ENCODE measurements around the gene ZNF740. TPM values are rescaled to one million over a fixed set of nuclear protein-coding genes. Genes with fewer than 3 reads are reported as not detected.

ZNF740 gene
- total RNA-seq, 1 experiment from 2014 or later: 49.7 TPM

DNA sequence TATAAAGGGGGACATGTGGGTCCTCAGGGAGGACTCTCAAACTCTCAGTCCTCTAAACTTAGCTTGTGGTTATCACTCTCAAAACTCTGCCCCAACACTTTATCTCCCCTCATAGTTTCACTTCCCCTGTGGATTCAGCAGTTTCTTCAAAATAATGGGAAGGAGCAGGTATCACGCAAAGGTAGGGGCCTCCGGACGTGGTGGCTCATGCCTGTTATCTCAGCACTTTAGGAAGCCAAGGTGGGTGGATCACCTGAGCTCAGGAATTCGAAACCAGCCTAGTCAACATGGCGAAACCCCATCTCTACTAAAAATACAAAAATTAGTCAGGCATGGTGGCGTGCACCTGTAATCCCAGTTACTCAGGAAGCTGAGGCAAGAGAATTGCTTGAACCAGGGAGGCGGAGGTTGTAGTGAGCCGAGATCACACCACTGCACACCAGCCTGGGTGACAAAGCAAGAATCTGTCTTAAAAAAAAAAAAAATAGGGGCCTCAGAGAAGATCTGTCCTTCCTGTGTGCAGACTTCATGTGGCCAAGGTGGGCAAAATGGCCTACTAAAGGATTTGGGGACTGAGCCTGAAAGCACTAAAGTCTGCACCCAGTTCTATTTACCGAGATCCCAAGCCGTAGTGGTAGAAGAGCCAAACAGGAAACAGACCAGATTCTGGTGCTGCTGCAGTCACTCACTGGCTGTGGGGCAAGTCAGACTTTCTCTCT is 20.1 kb downstream of the ZNF740 start:
- RAD21 ChIA-PET (ENCODE audit: low non-redundant PET in 1 of 2, low total read pairs in 2 of 2, uncharacterized antibody in 2 of 2, unreplicated experiment in 2 of 2): no interaction called here

More for the DNA sequence above, 20.1 kb downstream of the ZNF740 start:
- H3K9me3 ChIP-seq (ENCODE audit: control insufficient read depth in 1 of 2, insufficient read depth in 1 of 2, low read depth in 1 of 2, low read length in 2 of 2): no peaks in the 10 kb centered on the region
- no peaks in the 10 kb centered on the region for H3K9me2 ChIP-seq (ENCODE audit: insufficient read depth)
- no peak overlapping the region for H3K27ac ChIP-seq (ENCODE audit: low read depth, low read length)
- H3K4me3 ChIP-seq (replicated peaks in 1 of 2; ENCODE audit: low read depth in 1 of 2, low read length in 2 of 2): no peak overlapping the region
- no peak for TF ChIP-seq SP1 (IDR thresholded peaks at IDR 0.05; ENCODE audit: low read depth)
- no peak for TF ChIP-seq JUND (IDR thresholded peaks at IDR 0.05)
- TF ChIP-seq, protein P1, sequence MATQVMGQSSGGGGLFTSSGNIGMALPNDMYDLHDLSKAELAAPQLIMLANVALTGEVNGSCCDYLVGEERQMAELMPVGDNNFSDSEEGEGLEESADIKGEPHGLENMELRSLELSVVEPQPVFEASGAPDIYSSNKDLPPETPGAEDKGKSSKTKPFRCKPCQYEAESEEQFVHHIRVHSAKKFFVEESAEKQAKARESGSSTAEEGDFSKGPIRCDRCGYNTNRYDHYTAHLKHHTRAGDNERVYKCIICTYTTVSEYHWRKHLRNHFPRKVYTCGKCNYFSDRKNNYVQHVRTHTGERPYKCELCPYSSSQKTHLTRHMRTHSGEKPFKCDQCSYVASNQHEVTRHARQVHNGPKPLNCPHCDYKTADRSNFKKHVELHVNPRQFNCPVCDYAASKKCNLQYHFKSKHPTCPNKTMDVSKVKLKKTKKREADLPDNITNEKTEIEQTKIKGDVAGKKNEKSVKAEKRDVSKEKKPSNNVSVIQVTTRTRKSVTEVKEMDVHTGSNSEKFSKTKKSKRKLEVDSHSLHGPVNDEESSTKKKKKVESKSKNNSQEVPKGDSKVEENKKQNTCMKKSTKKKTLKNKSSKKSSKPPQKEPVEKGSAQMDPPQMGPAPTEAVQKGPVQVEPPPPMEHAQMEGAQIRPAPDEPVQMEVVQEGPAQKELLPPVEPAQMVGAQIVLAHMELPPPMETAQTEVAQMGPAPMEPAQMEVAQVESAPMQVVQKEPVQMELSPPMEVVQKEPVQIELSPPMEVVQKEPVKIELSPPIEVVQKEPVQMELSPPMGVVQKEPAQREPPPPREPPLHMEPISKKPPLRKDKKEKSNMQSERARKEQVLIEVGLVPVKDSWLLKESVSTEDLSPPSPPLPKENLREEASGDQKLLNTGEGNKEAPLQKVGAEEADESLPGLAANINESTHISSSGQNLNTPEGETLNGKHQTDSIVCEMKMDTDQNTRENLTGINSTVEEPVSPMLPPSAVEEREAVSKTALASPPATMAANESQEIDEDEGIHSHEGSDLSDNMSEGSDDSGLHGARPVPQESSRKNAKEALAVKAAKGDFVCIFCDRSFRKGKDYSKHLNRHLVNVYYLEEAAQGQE (IDR thresholded peaks at IDR 0.05; ENCODE audit: low read depth): no peak
- TF ChIP-seq POLR2A (IDR thresholded peaks at IDR 0.05; ENCODE audit: borderline replicate concordance, extremely low read depth, insufficient read depth, insufficient read length): no peak
- TF ChIP-seq ZBTB33 (IDR thresholded peaks at IDR 0.05; ENCODE audit: extremely low read depth, insufficient replicate concordance, low read length): no peak
- TF ChIP-seq CEBPB (IDR thresholded peaks at IDR 0.05; ENCODE audit: low read depth): no peak
- TF ChIP-seq FOSL1 (IDR thresholded peaks at IDR 0.05; ENCODE audit: low read depth): no peak
- H3K4me2 ChIP-seq (ENCODE audit: low read length): no peak overlapping the region
- BruUV-seq (replicated peaks): no TSS peak
- H2AFZ ChIP-seq (ENCODE audit: low read depth, low read length, poor library complexity, severe bottlenecking): no peak overlapping the region
- ChIA-PET POLR2A (no interaction called here), CTCF (no interaction called here)
- H3K27me3 ChIP-seq (ENCODE audit: insufficient read depth, low read length): no peaks in the 10 kb centered on the region
- H3K36me3 ChIP-seq (ENCODE audit: control insufficient read depth in 1 of 2, insufficient read depth in 2 of 2, low read length in 2 of 2): no peaks in the 10 kb centered on the region
- DNase-seq (ENCODE audit: low read depth, low spot score) (no peak), ATAC-seq (no peak)
- H4K20me1 ChIP-seq (ENCODE audit: insufficient read depth): no peaks in the 10 kb centered on the region
- no peak overlapping the region for H3K9ac ChIP-seq (ENCODE audit: low read length)
- intact Hi-C loops (cut with micrococcal nuclease): no loop called here
- H3K79me2 ChIP-seq (ENCODE audit: insufficient read depth, low read length): no peaks in the 10 kb centered on the region
- H3K4me1 ChIP-seq (ENCODE audit: control insufficient read depth in 1 of 2, insufficient read depth in 2 of 2, low read length in 2 of 2): peaks cover 3 to 28% of the 10 kb centered on the region in 2 experiments; a peak in 3 of 4 replicates
